HepG2 (cell line): Measurements from ENCODE around the gene CISH. TPM values are rescaled to one million over a fixed set of nuclear protein-coding genes. Genes with fewer than 3 reads are reported as not detected.

Source experiments
- ELF3 ChIP-seq: IDR thresholded peaks from 2 replicates; pipeline ENCODE4 v1.6.1; 2016; ENCODE audit warnings: missing genetic modification reagents, missing compliant biosample characterization
- FOXP4 ChIP-seq: sonication (generic); formaldehyde crosslinking; IDR thresholded peaks from 2 replicates; pipeline ENCODE4 v1.4.0; 2020; ENCODE audit warnings: missing genetic modification reagents
- GABPA ChIP-seq, 2 experiments: IDR thresholded peaks; 2 replicates each; pipeline ENCODE4 v1.6.1; 2011 to 2016; ENCODE audit warnings: low read depth in 2 of 2, low read length in 1 of 2, missing biosample characterization in 1 of 2, missing genetic modification characterization in 1 of 2
- HINFP ChIP-seq: sonication (generic); formaldehyde crosslinking; IDR thresholded peaks from 2 replicates; pipeline ENCODE4 v1.4.0; 2020; ENCODE audit warnings: low read depth, mild to moderate bottlenecking, missing genetic modification reagents
- HNRNPLL ChIP-seq: fragments of 200-400 bp; formaldehyde crosslinking; IDR thresholded peaks from 2 replicates; pipeline ENCODE4 v1.6.1; 2017; ENCODE audit warnings: mild to moderate bottlenecking, low read depth, low read length; ENCODE audit not compliant: poor library complexity, severe bottlenecking
- KMT2B ChIP-seq: IDR thresholded peaks from 2 replicates; pipeline ENCODE4 v1.6.1; 2016; ENCODE audit warnings: missing genetic modification reagents, missing compliant biosample characterization
- MED1 ChIP-seq: sonication (generic); formaldehyde crosslinking; IDR thresholded peaks from 2 replicates; pipeline ENCODE4 v1.4.0; 2020; ENCODE audit warnings: missing genetic modification reagents
- RERE ChIP-seq: IDR thresholded peaks from 2 replicates; pipeline ENCODE4 v1.6.1; 2016; ENCODE audit warnings: low read depth, missing genetic modification reagents, missing compliant biosample characterization
- TGIF2 ChIP-seq: IDR thresholded peaks from 2 replicates; pipeline ENCODE4 v1.6.1; 2016; ENCODE audit warnings: control low read depth, missing compliant biosample characterization
- ZFX ChIP-seq: sonication (generic); formaldehyde crosslinking; IDR thresholded peaks from 2 replicates; pipeline ENCODE4 v1.4.0; 2020; ENCODE audit warnings: mild to moderate bottlenecking, low read depth, missing genetic modification reagents, moderate library complexity
- ZNF264 ChIP-seq: sonication (generic); formaldehyde crosslinking; IDR thresholded peaks from 2 replicates; pipeline ENCODE4 v1.4.0; 2020; ENCODE audit warnings: missing genetic modification reagents
- ZNF44 ChIP-seq: sonication (generic); formaldehyde crosslinking; IDR thresholded peaks from 2 replicates; pipeline ENCODE4 v1.5.1; 2020; ENCODE audit warnings: mild to moderate bottlenecking, missing genetic modification reagents
- ZNF556 ChIP-seq: sonication (generic); formaldehyde crosslinking; IDR thresholded peaks from 2 replicates; pipeline ENCODE4 v1.4.0; 2020; ENCODE audit warnings: mild to moderate bottlenecking, missing genetic modification reagents, borderline replicate concordance
- ZNF646 ChIP-seq: sonication (generic); formaldehyde crosslinking; IDR thresholded peaks from 2 replicates; pipeline ENCODE4 v1.9.0; 2021; ENCODE audit warnings: mild to moderate bottlenecking, missing genetic modification reagents
- polyA plus RNA-seq, 8 experiments: library from polyadenylated mRNA; depleted of rRNA in 3 of 8; stranded (reverse) in 7 of 8; unstranded in 1 of 8; fragments of >200 nt; fragmentation: Illumina TruSeq in 4 of 8; extraction: Trizol in 4 of 8; gene quantifications; 2 replicates each; pipeline versions ENCODE4 v1.2.1 to v1.2.3, GENCODE V29; 2011 to 2016; ENCODE audit warnings: low read depth in 4 of 8, missing spikeins in 1 of 8, mixed read lengths in 1 of 8; ENCODE audit not compliant: insufficient read depth in 1 of 8
- total RNA-seq, 5 experiments: library from RNA; depleted of rRNA; stranded (reverse); fragments of >200 nt; fragmentation: Illumina TruSeq; extraction: Trizol; gene quantifications; 2 replicates each; pipeline ENCODE4 v1.2.3, GENCODE V29; 2016; ENCODE audit warnings: low read depth in 1 of 5

The CISH gene
- total and polyA plus RNA-seq, 2 of the 13 experiments (the other 11 are each of a cell fraction or from before 2014, with no cell fraction given), result 0.91 to 1.5 TPM

- peak; percentile 72 for TF ChIP-seq ZNF646 (CRISPR knock-in tag)
- TF ChIP-seq MED1 (CRISPR knock-in tag), result no peak
- TF ChIP-seq HNRNPLL, result no peak
- TF ChIP-seq ZFX (CRISPR knock-in tag), result no peak
- TF ChIP-seq FOXP4 (CRISPR knock-in tag), result no peak
- TF ChIP-seq ZNF556 (CRISPR knock-in tag), result no peak
- TF ChIP-seq ZNF44 (CRISPR knock-in tag), result no peak
- TF ChIP-seq ZNF264, result no peak
- no peak for TF ChIP-seq HINFP (CRISPR knock-in tag)
- peak; percentile 3; the same call in 1 of the 2 replicates for TF ChIP-seq ELF3 (CRISPR knock-in tag)
- TF ChIP-seq TGIF2 (CRISPR knock-in tag), result no peak
- no peak for TF ChIP-seq GABPA (IDR thresholded peaks at IDR 0.05; ENCODE audit: low read depth, low read length)
- TF ChIP-seq GABPA (CRISPR knock-in tag; IDR thresholded peaks at IDR 0.05; ENCODE audit: low read depth), result no peak
- TF ChIP-seq RERE, result no peak
- no peak for TF ChIP-seq KMT2B (CRISPR knock-in tag)
These were observed 20.3 kb downstream of the CISH start (continued) for GRCh38 chr3:50591196-50591741.
